Glutamatergic neuron (in vitro differentiated cells): ENCODE measurements around the gene GRIK4. TPM values are rescaled to one million over a fixed set of nuclear protein-coding genes. Genes with fewer than 3 reads are reported as not detected.

Source experiments
- DNase-seq: peaks from one replicate; pipeline ENCODE4 v3.0.0; 2022
- H3K27ac Mint-ChIP-seq: one replicate; pipeline ENCODE4 v1.8.0; 2020; ENCODE audit warnings: mild to moderate bottlenecking, mixed read lengths, inconsistent platforms; ENCODE audit not compliant: unreplicated experiment
- H3K27me3 Mint-ChIP-seq: one replicate; pipeline ENCODE4 v1.8.0; 2020; ENCODE audit warnings: mild to moderate bottlenecking, moderate library complexity, mixed read lengths, inconsistent platforms; ENCODE audit not compliant: unreplicated experiment
- H3K36me3 Mint-ChIP-seq: one replicate; pipeline ENCODE4 v1.8.0; 2020; ENCODE audit warnings: mild to moderate bottlenecking, mixed read lengths, inconsistent platforms; ENCODE audit not compliant: unreplicated experiment
- H3K4me1 Mint-ChIP-seq: one replicate; pipeline ENCODE4 v1.8.0; 2020; ENCODE audit warnings: mild to moderate bottlenecking, low read depth, mixed read lengths, inconsistent platforms; ENCODE audit not compliant: unreplicated experiment
- H3K4me3 Mint-ChIP-seq: one replicate; pipeline ENCODE4 v1.8.0; 2020; ENCODE audit warnings: mild to moderate bottlenecking, mixed read lengths, inconsistent platforms; ENCODE audit not compliant: unreplicated experiment
- H3K9me3 Mint-ChIP-seq: one replicate; pipeline ENCODE4 v1.8.0; 2020; ENCODE audit warnings: mild to moderate bottlenecking, moderate library complexity, mixed read lengths, inconsistent platforms; ENCODE audit not compliant: unreplicated experiment
- CTCF ChIP-seq: fragments of 200-600 bp; sonication (generic); IDR thresholded peaks from one replicate; pipeline ENCODE4 v1.5.0; 2021; ENCODE audit not compliant: partially characterized antibody, unreplicated experiment
- total RNA-seq: library from RNA; stranded (reverse); fragmentation: NEBNext Ultra II Directional; extraction: Animal tissue kit (Norgen Biotek cat#: 25700); gene quantifications from one replicate; pipeline ENCODE4 v1.2.1, GENCODE V29; 2021; ENCODE audit not compliant: unreplicated experiment

Gene GRIK4
- total RNA-seq, 1 donor from 2014 or later, result 3.6 TPM

GRCh38 chr11:120817158-120817557, 305.6 kb downstream of the GRIK4 start:
- DNase-seq, result no peak
- TF ChIP-seq CTCF, result no peak
- Mint-ChIP-seq H3K36me3 (no peaks in the 10 kb centered on the region), H3K4me1 (no peaks in the 10 kb centered on the region), H3K9me3 (peaks cover 1% of the 10 kb centered on the region), H3K4me3 (no peak overlapping the region), H3K27me3 (peaks cover 6% of the 10 kb centered on the region), H3K27ac (no peak overlapping the region)

- Mint-ChIP-seq H3K27me3 (peaks cover 6% of the 10 kb centered on the region), H3K36me3 (no peaks in the 10 kb centered on the region), H3K4me3 (no peak overlapping the region), H3K27ac (no peak overlapping the region), H3K4me1 (no peaks in the 10 kb centered on the region), H3K9me3 (peaks cover 1% of the 10 kb centered on the region)
- no peak for TF ChIP-seq CTCF
- no peak for DNase-seq
Measured at GRCh38 chr11:120818097-120818496, 306.5 kb downstream of the GRIK4 start.

- Mint-ChIP-seq H3K9me3 (peaks cover 1% of the 10 kb centered on the region), H3K4me1 (no peaks in the 10 kb centered on the region), H3K4me3 (no peak overlapping the region), H3K27me3 (peaks cover 6% of the 10 kb centered on the region), H3K27ac (no peak overlapping the region), H3K36me3 (no peaks in the 10 kb centered on the region)
- TF ChIP-seq CTCF, result no peak
- no peak for DNase-seq
Measured at GRCh38 chr11:120819003-120819402, 307.5 kb downstream of the GRIK4 start.

GRCh38 chr11:120819437-120820365, 308.2 kb downstream of the GRIK4 start:
- Mint-ChIP-seq H3K27me3 (peaks cover 6% of the 10 kb centered on the region), H3K4me1 (no peaks in the 10 kb centered on the region), H3K4me3 (no peak overlapping the region), H3K27ac (no peak overlapping the region), H3K36me3 (no peaks in the 10 kb centered on the region), H3K9me3 (peaks cover 1% of the 10 kb centered on the region)
- DNase-seq, result no peak
- no peak for TF ChIP-seq CTCF

GRCh38 chr11:120823159-120823558, 311.6 kb downstream of the GRIK4 start:
- Mint-ChIP-seq H3K4me1 (no peaks in the 10 kb centered on the region), H3K9me3 (peaks cover 1% of the 10 kb centered on the region), H3K27ac (no peak overlapping the region), H3K4me3 (no peak overlapping the region), H3K27me3 (peaks cover 2% of the 10 kb centered on the region), H3K36me3 (no peaks in the 10 kb centered on the region)
- no peak for TF ChIP-seq CTCF
- DNase-seq, result no peak
